22Rv1 (cell line): ENCODE results near the gene PRR11.

ENCODE experiments used
- ZFX ChIP-seq: fragments of 450-650 bp; IDR thresholded peaks from 2 replicates; pipeline ENCODE4 v1.6.1; 2017; ENCODE audit warnings: antibody characterized with exemption, borderline replicate concordance
- TF ChIP-seq, protein P1 (sequence below): fragments of 450-650 bp; IDR thresholded peaks from 2 replicates; pipeline ENCODE4 v1.5.1; 2017; ENCODE audit warnings: mild to moderate bottlenecking

DNA sequence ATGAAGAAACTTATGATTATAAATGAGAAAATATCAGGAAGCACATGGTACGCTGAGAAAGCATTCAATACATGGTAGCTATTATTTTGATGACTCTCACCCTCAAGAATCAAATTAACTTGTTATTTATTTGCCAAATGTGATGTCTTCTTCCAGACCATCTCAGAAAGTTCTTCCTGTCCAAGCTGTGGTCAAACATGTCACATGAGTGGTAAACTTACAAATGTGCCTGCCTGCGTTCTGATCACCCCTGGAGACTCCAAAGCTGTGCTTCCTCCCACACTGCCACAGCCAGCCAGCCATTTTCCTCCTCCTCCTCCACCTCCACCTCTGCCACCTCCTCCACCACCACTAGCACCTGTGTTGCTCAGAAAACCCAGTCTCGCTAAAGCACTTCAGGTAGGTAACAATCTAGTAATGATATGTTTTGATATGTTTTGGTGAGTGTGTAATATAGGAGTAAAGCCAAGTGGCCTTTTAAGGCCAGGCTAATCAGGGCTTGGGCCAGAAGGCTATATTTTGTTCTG is 37.9 kb downstream of the PRR11 start:
- TF ChIP-seq, protein P1, sequence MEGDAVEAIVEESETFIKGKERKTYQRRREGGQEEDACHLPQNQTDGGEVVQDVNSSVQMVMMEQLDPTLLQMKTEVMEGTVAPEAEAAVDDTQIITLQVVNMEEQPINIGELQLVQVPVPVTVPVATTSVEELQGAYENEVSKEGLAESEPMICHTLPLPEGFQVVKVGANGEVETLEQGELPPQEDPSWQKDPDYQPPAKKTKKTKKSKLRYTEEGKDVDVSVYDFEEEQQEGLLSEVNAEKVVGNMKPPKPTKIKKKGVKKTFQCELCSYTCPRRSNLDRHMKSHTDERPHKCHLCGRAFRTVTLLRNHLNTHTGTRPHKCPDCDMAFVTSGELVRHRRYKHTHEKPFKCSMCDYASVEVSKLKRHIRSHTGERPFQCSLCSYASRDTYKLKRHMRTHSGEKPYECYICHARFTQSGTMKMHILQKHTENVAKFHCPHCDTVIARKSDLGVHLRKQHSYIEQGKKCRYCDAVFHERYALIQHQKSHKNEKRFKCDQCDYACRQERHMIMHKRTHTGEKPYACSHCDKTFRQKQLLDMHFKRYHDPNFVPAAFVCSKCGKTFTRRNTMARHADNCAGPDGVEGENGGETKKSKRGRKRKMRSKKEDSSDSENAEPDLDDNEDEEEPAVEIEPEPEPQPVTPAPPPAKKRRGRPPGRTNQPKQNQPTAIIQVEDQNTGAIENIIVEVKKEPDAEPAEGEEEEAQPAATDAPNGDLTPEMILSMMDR: no peak
- no peak for TF ChIP-seq ZFX
